AG08395 (cell line): ENCODE data around the gene SGCD.
A peak's percentile ranks its signal among the peaks of the same experiment; 100 is the strongest.

Source experiments
- DNase-seq: peaks from one replicate; pipeline ENCODE4 v3.0.0; 2012; ENCODE audit warnings: mixed read lengths, low spot score

SGCD gene

DNA sequence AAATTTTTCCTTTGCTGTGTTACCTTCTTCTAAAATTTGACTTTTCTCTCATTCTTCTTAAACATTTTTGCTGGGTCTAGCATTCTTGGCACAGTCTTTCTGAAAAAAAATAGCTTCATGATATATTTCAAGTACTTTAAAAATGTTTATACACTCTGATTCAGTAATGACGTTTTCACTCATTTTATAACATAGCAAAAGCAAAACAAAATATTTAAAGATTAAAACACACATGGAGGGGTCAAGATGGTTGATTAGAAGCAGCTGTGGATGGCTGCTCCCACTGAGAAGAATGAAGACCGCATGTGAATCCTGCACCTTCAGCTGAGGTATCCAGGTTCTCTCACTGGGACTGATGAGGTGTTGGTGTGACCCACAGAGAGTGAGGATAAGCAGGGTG, 188.2 kb downstream of the SGCD start:
- DNase-seq: no peak

DNA sequence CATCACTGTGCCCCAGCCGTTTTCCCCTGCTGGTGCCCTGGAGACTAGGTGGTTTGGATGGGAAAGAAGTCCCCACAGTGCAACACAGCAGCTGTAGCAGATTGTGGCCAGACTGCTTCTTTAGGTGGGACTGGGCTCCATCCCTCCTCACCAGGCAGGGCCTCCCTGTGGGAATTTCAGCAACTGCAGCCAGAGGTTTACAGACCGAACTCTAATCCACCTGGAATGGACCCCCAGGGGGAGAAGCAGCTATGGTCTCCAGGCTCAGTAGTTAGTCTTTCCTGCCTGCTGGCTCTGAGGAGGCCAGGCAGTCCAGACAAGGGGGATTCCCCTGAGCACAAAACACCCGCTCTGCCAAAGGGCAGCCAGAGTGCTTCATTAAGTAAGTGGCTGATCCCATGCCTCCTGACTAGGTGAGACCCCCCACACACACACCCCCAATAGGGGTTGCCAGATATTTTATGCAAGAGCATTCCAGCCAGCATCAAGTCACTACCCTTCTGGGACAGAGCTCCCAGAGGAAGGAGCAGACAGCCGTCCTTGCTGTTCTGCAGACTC, 188.9 kb downstream of the SGCD start:
- DNase-seq: no peak

DNA sequence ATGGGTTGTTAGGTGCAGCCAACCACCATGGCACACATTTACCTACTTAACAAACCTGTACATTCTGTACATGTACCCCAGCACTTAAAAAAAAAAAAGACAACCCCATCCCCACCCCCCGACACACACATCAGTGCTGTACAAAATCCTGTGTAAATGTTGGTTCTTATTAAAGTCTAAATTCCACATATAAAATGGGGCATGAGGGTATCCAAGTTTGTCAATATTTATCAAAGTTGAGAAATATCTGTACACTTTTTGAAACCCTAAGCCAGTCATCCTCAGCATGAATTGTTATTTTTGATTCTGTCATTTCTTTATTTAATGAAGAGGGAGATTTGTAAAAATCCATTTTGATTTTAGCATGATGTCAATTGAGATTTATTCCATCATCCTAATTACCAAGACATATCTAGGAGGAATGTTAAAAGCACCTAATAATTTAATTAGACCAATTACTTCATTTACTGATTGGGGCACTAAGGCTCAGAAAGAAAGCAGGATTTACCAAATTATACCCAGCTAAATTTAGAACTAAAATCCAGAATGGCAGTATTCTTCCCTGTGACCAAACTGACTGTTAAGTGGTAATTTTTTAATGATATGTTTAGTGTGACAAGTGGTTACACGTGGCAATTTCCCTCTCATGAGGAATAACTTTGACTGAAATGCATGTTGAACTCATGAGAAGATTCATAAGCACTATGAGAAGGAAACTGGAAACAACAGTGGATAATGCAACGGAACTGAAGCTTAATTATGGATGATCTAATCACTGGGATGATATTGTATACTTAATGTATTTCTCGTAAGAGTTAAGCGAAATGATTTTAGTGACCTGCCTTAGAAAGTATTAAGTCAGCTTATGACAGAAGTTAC, 195.9 kb downstream of the SGCD start:
- DNase-seq: no peak

DNA sequence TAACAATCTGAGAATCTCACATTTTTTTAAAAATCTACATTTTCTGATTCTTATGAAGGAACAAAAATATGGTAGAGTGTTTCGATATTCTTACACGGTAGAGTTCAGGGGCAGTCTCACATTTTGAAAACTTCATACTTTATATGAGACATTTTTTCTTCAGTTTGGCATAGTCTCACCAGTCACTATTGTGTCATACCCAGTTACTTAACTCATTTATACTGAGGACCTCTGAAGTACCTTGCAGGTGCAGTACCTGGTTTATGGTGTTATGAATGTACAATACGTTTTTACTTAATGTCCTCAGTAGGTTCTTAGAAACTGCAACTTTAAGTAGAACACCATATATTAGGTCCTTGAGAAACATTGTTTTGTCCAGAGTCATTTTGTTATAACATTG, 196.6 kb downstream of the SGCD start:
- DNase-seq: no peak

DNA sequence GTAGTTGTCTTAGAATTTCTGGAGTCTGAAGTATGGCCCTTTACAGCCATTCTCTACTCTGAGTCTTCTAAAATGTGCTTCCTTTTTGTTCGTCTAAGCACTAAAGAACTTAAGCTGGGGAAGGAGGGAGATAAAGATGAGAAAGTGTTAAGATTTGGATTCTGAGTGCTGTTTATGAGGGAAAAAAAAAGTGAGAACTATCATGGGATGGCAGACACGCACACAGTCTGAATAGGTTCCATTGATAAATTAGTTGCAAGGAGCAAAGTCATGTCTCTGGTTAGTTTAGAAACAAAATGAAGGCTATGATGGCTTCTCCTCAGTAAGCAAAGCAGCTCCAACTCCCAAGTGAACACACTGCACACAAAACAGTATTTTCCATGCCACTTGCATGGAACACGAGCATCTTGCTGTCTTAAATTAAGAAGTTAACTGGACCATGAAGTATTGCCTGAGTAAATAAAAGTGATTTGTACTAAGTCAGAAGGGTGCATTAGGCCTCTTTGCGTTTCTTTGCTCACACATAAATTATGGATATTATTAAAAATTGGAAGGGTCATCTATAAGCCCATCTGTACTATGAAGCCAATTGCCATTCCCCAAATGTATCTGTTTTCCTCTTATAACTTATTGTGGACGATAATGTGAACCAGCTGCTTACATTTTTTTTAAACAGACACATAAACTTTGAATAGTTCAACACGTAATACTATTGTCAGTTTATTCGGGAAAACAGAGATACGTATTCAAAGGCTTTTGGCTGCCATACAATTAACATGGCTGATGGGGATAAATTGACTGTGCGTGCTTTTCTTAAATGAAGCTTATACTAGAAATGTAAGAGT, 199.3 kb downstream of the SGCD start:
- DNase-seq: no peak

DNA sequence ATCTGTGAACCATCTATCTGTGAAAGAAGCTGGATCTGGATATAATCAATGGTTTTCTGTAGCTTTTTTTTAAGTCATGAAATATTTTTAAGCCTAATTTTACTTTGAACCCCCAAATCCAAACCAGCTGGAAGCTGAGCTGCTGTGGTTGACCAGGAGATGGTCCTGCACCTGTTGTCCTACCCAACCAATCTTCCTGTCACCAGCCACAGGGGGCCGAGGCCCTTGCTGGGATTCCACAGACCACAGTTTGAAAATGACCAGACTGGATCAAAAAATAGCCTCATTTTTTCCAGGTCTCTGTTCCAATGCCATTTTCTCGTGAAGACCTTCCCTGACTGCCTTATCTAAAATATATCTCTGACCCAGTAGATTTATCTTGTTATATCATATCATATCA, 200.6 kb downstream of the SGCD start:
- no peak for DNase-seq

DNA sequence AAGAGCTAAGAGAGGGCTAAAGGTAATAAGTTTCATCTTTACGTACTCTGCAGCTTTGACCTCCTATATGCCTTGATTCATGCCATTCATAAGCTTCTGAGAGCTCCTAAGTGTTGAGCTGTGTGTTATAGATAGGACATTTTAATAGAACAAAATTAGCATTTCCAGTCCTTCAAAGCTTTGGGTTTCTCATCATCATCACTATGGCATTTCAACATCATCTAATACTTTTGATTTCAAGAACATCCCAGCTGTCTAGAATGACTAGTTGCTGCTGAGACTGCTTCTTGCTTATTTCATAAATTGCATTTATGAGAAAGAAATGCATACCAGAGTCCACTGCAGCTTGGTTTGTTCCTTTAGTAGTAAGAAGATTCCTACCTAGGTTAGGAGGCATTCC, 201.7 kb downstream of the SGCD start:
- DNase-seq: no peak

DNA sequence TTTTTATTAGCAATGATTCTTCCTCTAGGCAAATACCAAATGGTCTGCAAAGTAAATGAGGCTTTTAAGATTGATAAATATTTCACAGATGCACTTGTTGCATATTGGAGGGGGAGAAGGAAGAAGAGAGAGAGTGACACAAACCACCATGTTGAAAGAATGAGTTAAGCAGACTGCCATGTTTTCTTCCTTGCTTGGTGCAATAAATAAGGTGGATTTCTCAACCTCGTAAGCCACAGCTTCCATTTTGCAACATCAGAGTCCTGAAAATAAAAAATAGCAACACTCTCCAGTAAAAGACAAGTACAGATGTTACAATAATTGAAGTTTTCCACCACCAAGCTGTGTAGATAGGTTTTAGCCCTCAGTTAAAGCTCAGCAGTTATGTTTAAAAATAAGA, 202.9 kb downstream of the SGCD start:
- DNase-seq: peak; percentile 19

DNA sequence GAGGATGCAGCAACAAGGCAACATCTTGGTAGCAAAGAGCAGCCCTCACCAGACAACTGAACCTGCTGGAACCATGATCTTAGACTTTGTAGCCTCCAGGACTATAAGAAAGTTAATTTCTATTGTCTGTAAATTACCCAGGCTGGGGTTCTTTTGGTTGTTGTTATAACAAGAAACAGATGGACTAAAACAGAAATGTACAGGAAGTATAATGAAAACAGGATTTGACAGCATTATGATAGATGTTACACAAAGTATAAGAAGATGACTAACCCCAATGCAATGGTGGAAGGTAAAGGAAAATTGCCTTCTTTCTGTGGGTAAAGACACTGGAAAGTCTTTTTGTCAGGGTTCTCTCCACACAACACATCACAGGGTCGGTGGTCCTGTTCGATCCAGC, 204.2 kb downstream of the SGCD start:
- DNase-seq: no peak

DNA sequence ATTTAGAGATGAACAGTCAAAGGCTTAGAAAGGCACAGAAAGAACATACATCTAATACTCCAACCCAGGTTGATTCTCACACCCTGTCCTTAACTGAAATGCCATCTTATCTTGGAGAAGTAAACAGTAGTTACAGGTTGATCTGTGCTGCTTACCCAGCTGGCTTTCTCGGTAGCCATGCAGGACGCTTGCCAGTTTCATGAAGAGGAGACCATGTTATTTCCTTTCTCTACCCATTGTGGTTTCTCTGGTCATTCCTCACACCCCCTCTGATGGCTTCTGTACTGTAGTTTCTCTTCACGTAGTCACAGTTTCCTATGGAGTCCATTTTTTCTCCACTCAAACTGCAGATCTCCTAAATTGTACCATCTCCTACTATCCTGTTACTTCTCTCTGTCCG, 206.0 kb downstream of the SGCD start:
- DNase-seq: no peak

DNA sequence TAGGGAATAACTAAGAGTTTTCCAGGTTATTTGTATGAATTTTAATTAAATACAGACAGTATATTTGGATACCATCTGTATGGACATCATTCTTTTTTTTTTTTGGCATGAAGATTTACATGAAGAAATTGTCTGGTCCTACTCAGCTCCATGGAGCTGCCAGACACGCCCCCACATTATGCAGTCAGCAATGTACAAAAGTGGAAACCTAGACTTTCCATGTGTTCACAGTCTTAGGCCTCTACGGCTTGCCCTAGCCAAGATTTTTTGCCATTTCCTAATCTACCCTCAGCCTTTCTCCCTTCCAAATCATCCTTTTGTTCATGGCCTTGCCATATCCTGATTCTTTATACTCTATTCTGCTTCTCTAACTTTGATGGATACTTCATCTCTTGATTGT, 207.1 kb downstream of the SGCD start:
- DNase-seq: no peak

DNA sequence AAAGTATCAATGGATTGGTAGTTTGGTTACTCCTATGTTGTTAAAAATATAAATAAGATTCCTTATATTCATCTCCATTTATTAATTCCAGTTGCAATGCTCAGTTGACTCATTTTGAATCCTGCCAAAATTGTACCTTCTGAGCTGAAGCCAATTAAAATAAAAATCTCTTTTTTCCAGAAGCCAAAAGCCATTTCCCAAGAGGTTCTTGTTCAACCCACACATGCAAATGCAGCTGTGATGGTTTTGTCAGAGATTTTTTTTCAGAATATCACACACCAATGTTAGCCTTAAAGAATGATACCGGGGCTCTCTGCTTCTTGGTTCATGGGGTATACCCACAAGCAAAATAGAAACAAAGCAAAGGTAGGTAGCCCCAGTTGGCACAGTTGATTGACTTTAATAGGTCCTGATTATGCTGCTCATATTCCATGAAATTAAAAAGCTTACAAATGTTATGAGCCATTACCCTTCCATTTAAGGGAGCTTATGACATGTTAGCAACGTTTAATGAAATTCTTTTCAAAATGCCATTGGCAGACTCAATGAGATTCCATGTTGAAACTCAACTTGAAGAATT, 208.0 kb downstream of the SGCD start:
- peak; percentile 35 for DNase-seq

DNA sequence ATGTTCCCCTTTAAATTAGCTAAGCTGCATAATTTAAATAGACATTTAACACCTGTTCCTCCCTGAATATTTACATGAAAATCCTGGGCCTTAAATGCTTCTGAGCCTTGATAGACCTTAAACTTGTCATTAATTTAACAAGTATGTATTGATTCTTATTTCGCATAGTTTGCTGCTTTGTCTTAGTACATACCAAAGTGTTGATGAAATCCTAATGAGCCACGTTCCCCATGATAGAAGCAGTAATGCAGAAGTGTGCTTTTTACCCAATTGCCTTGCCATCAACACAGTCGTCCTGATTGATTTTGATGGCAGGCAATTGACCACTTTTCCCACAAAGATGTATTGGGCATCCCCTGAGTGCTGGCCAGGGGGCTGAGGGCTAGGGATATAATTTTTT, 213.5 kb downstream of the SGCD start:
- no peak for DNase-seq

DNA sequence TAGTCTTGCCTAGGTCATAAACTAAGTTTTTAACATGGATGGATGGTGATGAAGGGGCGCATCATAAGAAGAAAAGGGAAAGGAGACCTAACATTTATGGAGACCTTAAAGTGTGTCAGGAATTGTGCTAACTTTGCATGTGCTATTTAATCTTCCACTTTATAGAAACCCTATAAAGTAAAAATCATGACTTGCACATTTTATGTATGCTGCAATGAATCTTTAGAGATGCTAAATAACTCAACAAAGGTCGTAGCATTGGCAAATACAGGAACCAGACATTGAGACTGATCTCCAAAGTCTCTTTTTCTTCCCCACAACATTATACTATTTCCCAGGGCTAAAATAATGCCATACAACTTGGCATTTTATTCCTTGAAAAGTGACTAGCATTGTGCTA, 214.6 kb downstream of the SGCD start:
- no peak for DNase-seq

DNA sequence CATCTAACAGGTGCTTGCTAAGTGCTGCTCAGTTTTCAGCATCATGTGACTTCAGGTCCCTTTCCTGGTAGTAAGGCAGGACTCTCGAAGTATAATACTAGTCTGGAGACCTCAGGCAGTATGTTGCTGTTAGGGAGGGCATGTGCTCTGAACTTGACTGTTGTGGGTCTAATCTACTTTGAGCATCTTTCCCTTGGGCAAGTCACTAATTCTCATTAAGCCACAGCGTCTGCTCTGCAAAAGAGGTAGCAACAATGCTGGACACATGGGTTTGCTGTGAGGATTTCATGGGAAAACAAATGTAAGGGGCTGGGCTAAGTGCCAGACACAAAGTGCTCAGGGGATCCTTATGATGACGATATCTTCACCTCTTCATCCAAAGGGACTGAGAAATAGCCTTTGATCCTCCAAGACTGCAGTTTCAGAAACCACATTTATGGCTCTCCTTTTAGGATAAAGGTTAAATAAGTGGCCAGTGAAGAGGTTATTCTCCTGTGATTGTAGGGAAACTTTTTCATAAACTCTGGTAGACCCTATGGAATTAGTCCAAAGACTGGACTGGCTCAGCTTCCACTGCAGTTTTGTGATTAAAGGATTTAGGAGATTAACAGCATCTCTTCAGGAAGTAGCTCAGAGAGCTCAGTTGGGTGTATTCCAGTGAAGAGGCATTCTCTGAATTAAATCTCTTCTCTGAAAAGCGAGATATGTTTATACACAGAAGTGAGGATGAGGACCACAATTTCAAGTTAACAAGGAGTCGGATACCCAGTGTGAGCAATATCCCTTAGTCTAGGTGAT, 216.6 kb downstream of the SGCD start:
- no peak for DNase-seq

DNA sequence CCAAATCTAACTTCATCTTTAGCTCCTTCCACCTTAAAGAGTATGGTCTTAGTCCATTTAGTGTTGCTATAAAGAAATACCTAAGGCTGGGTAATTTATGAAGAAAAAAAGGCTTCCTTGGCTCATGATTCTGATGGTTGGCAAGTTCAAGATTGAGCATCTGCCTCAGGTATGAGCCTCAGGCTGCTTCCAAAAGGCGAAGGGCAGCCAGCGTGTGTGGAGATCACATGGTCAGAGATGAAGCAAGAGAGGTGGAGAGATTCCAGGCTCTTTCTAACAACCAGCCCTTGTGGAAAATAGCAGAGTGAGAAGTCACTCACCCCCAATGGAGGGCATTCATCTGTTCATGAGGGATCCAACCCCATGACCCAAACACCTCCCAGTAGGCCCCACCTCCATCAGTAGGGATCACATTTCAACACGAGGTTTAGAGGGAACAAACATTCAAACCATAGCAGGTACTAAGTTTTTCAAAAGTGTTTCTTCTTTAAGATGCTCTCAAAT, 225.9 kb downstream of the SGCD start:
- DNase-seq: no peak

DNA sequence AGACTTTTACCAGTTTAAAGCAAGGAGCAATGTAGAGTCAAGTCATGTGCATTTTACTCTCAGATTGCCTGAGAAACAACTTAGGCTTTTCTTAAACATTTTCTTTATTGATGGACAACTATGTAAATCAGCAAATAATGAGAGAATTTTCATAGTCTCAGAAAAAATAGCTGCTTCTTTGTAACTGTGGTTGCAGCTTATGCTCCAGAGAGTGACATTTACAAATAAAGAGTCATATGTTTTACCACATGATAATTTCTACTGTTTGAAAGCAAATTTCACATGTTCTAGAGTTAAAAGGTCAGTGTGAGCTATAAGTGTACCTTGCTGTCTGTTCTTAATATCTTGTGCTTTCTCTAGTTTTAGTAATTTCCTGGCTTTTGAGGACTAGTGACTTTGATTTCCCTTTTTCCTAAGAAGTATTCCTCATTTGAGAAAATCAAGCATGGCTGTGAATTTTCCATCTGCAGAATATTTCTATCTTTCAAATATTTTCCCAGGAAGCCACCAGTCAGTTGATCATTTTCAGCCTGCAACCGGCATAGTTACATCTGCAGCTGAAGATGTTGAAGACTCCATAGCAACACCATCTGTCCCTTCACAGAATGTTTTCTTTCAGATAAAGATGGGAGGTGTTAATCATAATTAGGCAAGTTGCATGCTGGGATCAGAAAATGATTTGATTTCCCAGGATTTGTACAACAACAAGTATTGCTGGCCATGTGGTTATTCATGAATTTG, 229.9 kb downstream of the SGCD start:
- DNase-seq: no peak

DNA sequence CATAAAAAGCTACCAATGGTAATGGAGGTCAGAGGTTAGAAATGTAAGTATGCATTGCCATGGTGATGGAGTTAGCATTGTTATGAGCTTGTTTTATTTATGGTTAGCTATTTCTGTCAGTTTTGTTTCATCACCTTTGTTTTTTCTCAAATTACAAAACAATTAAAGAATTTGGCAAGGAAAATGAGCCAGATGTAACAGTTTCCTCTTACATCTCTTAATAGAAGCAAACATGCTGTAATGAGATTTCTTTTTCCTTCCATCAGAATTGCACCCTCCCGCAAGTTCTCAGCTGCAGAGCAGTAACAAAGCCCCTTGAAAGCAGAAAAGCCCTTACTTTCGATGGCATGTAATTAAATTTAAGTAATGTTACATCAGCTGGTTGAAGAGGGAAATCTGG, 233.0 kb downstream of the SGCD start:
- DNase-seq: peak; percentile 23

DNA sequence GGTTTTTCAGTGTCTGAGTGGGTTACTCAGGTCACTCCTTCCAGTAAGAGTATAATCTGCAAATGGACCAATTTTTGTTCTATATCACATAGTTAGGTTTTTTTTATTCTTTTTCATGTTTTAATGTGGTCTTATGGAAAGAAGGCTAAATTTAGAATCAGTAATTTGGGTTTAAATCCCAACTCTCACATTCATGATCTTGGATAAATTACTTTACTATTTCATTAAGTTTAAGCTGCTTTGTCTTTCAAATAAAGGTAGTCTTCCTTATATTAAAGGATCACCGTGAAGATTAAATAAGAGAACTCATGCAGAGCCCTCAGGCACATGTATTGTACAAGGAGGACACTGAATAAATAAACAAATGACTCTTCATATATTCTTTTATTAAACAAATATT, 234.7 kb downstream of the SGCD start:
- no peak for DNase-seq

DNA sequence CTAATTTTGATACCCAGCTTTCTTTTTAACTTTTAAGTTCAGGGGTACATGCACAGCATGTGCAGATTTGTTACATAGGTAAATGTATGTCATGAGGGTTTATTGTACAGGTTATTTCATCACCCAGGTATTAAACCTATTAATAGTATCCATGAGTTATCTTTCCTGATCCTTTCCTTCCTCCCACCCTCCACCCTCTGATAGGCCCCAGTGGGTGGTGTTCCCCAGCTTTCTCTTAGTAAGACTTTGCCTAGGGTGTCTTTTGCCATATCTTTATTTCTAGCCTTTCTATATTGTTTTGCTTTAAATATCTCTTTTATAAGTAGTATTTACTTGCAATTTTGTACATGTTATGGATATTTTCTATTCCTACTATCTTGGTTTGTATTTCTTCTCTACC, 243.7 kb downstream of the SGCD start:
- DNase-seq: no peak

DNA sequence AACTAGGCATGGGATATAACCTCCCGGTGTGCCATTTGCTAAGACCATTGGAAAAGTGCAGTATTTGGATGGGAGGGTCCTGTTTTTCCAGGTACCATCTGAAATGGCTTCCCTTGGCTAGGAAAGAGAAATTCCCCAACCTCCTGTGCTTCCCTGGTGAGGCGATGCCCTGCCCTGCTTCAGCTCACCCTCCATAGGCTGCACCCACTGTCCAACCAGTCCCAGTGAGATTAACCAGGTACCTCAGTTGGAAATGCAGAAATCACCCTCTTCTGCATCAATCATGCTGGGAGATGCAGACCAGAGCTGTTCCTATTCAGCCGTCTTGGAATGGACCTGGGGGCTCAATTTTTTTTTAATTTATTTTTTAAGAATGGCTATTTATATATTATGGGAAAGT, 254.8 kb downstream of the SGCD start:
- no peak for DNase-seq
